SIG-M5 treated with dmso at 0.1 percent for 504 hours (cell line): ENCODE data around the gene CRYBG1.

ENCODE experiments used
- DNase-seq: peaks from one replicate; lab custom pipeline; 2025; ENCODE audit not compliant: unreplicated experiment; lab: John Stamatoyannopoulos, UW

The CRYBG1 gene

GRCh38 chr6:106520711-106521401 is 160.3 kb downstream of the CRYBG1 start:
- DNase-seq, result peak; percentile 89

- DNase-seq, result peak; percentile 75
Measured at GRCh38 chr6:106522562-106523250, 162.2 kb downstream of the CRYBG1 start.

- DNase-seq, result no peak
Measured at GRCh38 chr6:106525107-106525881, 164.8 kb downstream of the CRYBG1 start.

- no peak for DNase-seq
Measured at GRCh38 chr6:106525882-106526275, 165.4 kb downstream of the CRYBG1 start.

- no peak for DNase-seq
Measured at GRCh38 chr6:106527117-106527516, 166.6 kb downstream of the CRYBG1 start.

GRCh38 chr6:106527979-106528378 is 167.5 kb downstream of the CRYBG1 start:
- DNase-seq, result no peak

GRCh38 chr6:106528521-106528920 is 168.0 kb downstream of the CRYBG1 start:
- no peak for DNase-seq

GRCh38 chr6:106529438-106529837 is 168.9 kb downstream of the CRYBG1 start:
- no peak for DNase-seq

GRCh38 chr6:106530026-106530425 is 169.5 kb downstream of the CRYBG1 start:
- no peak for DNase-seq

- DNase-seq, result no peak
Measured at GRCh38 chr6:106530502-106530901, 170.0 kb downstream of the CRYBG1 start.

GRCh38 chr6:106533054-106533453 is 172.5 kb downstream of the CRYBG1 start:
- DNase-seq, result peak; percentile 47

GRCh38 chr6:106534004-106534403 is 173.5 kb downstream of the CRYBG1 start:
- no peak for DNase-seq

- no peak for DNase-seq
Measured at GRCh38 chr6:106534564-106534982, 174.1 kb downstream of the CRYBG1 start.

- no peak for DNase-seq
Measured at GRCh38 chr6:106535012-106535411, 174.5 kb downstream of the CRYBG1 start.

GRCh38 chr6:106536357-106536756 is 175.8 kb downstream of the CRYBG1 start:
- no peak for DNase-seq

GRCh38 chr6:106536851-106537250 is 176.3 kb downstream of the CRYBG1 start:
- peak; percentile 26 for DNase-seq

GRCh38 chr6:106537662-106538061 is 177.1 kb downstream of the CRYBG1 start:
- no peak for DNase-seq

GRCh38 chr6:106538145-106538544 is 177.6 kb downstream of the CRYBG1 start:
- DNase-seq, result no peak

GRCh38 chr6:106539936-106540335 is 179.4 kb downstream of the CRYBG1 start:
- no peak for DNase-seq

GRCh38 chr6:106540432-106540831 is 179.9 kb downstream of the CRYBG1 start:
- DNase-seq, result no peak

GRCh38 chr6:106540907-106541306 is 180.4 kb downstream of the CRYBG1 start:
- DNase-seq, result no peak

- DNase-seq, result no peak
Measured at GRCh38 chr6:106546261-106546690, 185.8 kb downstream of the CRYBG1 start.
